Thyroid gland (tissue), 4 donors: ENCODE measurements around the gene SELENOI. TPM values are rescaled to one million over a fixed set of nuclear protein-coding genes. Genes with fewer than 3 reads are reported as not detected.

ENCODE experiments used
- DNase-seq, 2 donors: peaks; one replicate each; pipeline ENCODE4 v3.0.0-alpha.2; 2019
- H3K27ac ChIP-seq, 3 donors: fragments of 200-600 bp; sonication (generic); 1 replicate in 2 of 3; 2 replicates in 1 of 3; pipeline ENCODE4 v1.5.1; 2016 to 2019; ENCODE audit warnings: mild to moderate bottlenecking in 1 of 3, moderate library complexity in 1 of 3
- H3K27me3 ChIP-seq: fragments of 200-600 bp; sonication (generic); one replicate; pipeline ENCODE4 v1.5.1; 2019
- H3K36me3 ChIP-seq, 2 donors: fragments of 200-600 bp; sonication (generic); one replicate each; pipeline ENCODE4 v1.5.1; 2016 to 2019
- H3K4me1 ChIP-seq, 2 donors: fragments of 200-600 bp; sonication (generic); one replicate each; pipeline ENCODE4 v1.5.1; 2017 to 2019
- H3K4me3 ChIP-seq, 3 donors: fragments of 200-600 bp; sonication (generic); replicated peaks in 1 of 3; 1 replicate in 2 of 3; 2 replicates in 1 of 3; pipeline ENCODE4 v1.5.1; 2016; ENCODE audit warnings: mild to moderate bottlenecking in 1 of 3
- H3K9me3 ChIP-seq: fragments of 200-600 bp; sonication (generic); one replicate; pipeline ENCODE4 v1.5.1; 2017
- CTCF ChIP-seq, 6 experiments: fragments of 200-600 bp in 3 of 6; fragments of 450-650 bp in 3 of 6; sonication (generic) in 3 of 6; IDR thresholded peaks; one replicate each; pipeline ENCODE4 v1.5.1; 2016 to 2019; ENCODE audit warnings: antibody characterized with exemption in 6 of 6, mild to moderate bottlenecking in 2 of 6, inconsistent platforms in 1 of 6, moderate library complexity in 1 of 6
- POLR2A ChIP-seq, 2 donors: fragments of 450-650 bp; IDR thresholded peaks; one replicate each; pipeline ENCODE4 v1.6.1; 2017; ENCODE audit warnings: antibody characterized with exemption in 2 of 2, mild to moderate bottlenecking in 2 of 2, moderate library complexity in 1 of 2
- WGBS, 2 donors: methylation state at CpG; one replicate each; pipeline ENCODE4 v1.1.5; 2017; 5-methylcytosine and 5-hydroxymethylcytosine counted together
- intact Hi-C: fragments of 100-400 bp; cut with DNase I; formaldehyde crosslinking; loops from one replicate; pipeline ENCODE4 v1.15.1; 2023
- total RNA-seq, 4 donors: library from RNA; depleted of rRNA; stranded (reverse); fragments of >200 nt; gene quantifications; one replicate each; pipeline ENCODE4 v1.2.3, GENCODE V29; 2016

The SELENOI gene
- total RNA-seq, 4 donors from 2014 or later, result 16.7 to 31.2 (median 21.8) TPM

GRCh38 chr2:26356111-26356510 lies 10.2 kb downstream of the SELENOI start:
- Histone ChIP-seq H3K36me3 (no peaks in the 10 kb centered on the region), H3K27me3 (no peaks in the 10 kb centered on the region), H3K27ac (peak overlapping the region in 2 of 3 donors; percentile 40 to 54), H3K4me3 (no peak overlapping the region), H3K4me1 (peaks cover 0 to 17% of the 10 kb centered on the region in 2 donors), H3K9me3 (no peaks in the 10 kb centered on the region)
- WGBS, 2 donors, result 94 to 99% methylated on average over 2 of the region's 2 CpGs
- intact Hi-C loops, result no loop called here
- DNase-seq, result no peak
- TF ChIP-seq POLR2A (IDR thresholded peaks at IDR 0.05) (no peak), CTCF (IDR thresholded peaks at IDR 0.05) (no peak)

- Histone ChIP-seq H3K9me3 (no peaks in the 10 kb centered on the region), H3K27ac (no peak overlapping the region), H3K4me3 (no peak overlapping the region), H3K36me3 (no peaks in the 10 kb centered on the region), H3K27me3 (no peaks in the 10 kb centered on the region), H3K4me1 (peaks cover 0 to 17% of the 10 kb centered on the region in 2 donors)
- intact Hi-C loops, result no loop called here
- TF ChIP-seq POLR2A (IDR thresholded peaks at IDR 0.05), result no peak
- TF ChIP-seq CTCF (IDR thresholded peaks at IDR 0.05), result no peak
- WGBS, 2 donors, result 91% methylated on average over 2 of the region's 2 CpGs
- no peak for DNase-seq
These were observed 10.8 kb downstream of the SELENOI start for GRCh38 chr2:26356771-26357170.

- Histone ChIP-seq H3K4me1 (peaks cover 0 to 14% of the 10 kb centered on the region in 2 donors), H3K36me3 (no peaks in the 10 kb centered on the region), H3K4me3 (no peak overlapping the region), H3K27me3 (no peaks in the 10 kb centered on the region), H3K27ac (no peak overlapping the region), H3K9me3 (no peaks in the 10 kb centered on the region)
- DNase-seq, result no peak
- TF ChIP-seq POLR2A (IDR thresholded peaks at IDR 0.05) (no peak), CTCF (IDR thresholded peaks at IDR 0.05) (no peak)
- intact Hi-C loops, result no loop called here
- WGBS, 2 donors, result 89 to 91% methylated on average over 4 of the region's 4 CpGs
These were observed 14.0 kb downstream of the SELENOI start for GRCh38 chr2:26359886-26360473.

GRCh38 chr2:26363323-26363722 lies 17.4 kb downstream of the SELENOI start:
- Histone ChIP-seq H3K27ac (no peak overlapping the region), H3K27me3 (no peaks in the 10 kb centered on the region), H3K4me3 (no peak overlapping the region), H3K4me1 (peaks cover 0 to 3% of the 10 kb centered on the region in 2 donors), H3K36me3 (peaks cover 0 to 4% of the 10 kb centered on the region in 2 donors), H3K9me3 (no peaks in the 10 kb centered on the region)
- WGBS, 2 donors, result 87 to 91% methylated on average over 4 of the region's 4 CpGs
- intact Hi-C loops, result no loop called here
- TF ChIP-seq CTCF (IDR thresholded peaks at IDR 0.05) (no peak), POLR2A (IDR thresholded peaks at IDR 0.05) (no peak)
- no peak for DNase-seq

GRCh38 chr2:26363958-26364357 lies 18.0 kb downstream of the SELENOI start:
- peaks cover 0 to 3% of the 10 kb centered on the region in 2 donors for H3K4me1 ChIP-seq
- DNase-seq, result no peak
- intact Hi-C loops, result no loop called here
- H3K9me3 ChIP-seq, result no peaks in the 10 kb centered on the region
- no peaks in the 10 kb centered on the region for H3K27me3 ChIP-seq
- no peak overlapping the region for H3K4me3 ChIP-seq
- WGBS, 2 donors, result 85 to 97% methylated on average over 3 of the region's 3 CpGs
- peaks cover 0 to 4% of the 10 kb centered on the region in 2 donors for H3K36me3 ChIP-seq
- no peak overlapping the region for H3K27ac ChIP-seq
- TF ChIP-seq POLR2A (IDR thresholded peaks at IDR 0.05) (no peak), CTCF (IDR thresholded peaks at IDR 0.05) (no peak)
